SK-N-MC (cell line): ENCODE measurements around the gene GPR83.

Experiments used
- DNase-seq: peaks from one replicate; pipeline ENCODE4 v3.0.0-alpha.2; 2011; ENCODE audit warnings: low read depth, low spot score
- H3K27ac ChIP-seq: fragments of 200-600 bp; sonication (generic); 2 replicates; pipeline ENCODE4 v1.5.1; 2016; ENCODE audit warnings: mixed run types
- H3K36me3 ChIP-seq: fragments of 200-600 bp; sonication (generic); 2 replicates; pipeline ENCODE4 v1.6.1; 2017; ENCODE audit warnings: antibody characterized with exemption, low read length, mixed read lengths; ENCODE audit not compliant: insufficient read depth
- H3K4me3 ChIP-seq: fragments of 200-600 bp; sonication (generic); 2 replicates; pipeline ENCODE4 v1.5.1; 2016
- H3K9ac ChIP-seq: fragments of 200-600 bp; sonication (generic); 2 replicates; pipeline ENCODE4 v1.8.0; 2017; ENCODE audit warnings: mixed run types, mixed read lengths; ENCODE audit not compliant: insufficient read length
- H3K9me3 ChIP-seq: fragments of 200-600 bp; sonication (generic); 2 replicates; pipeline ENCODE4 v1.6.1; 2017; ENCODE audit warnings: low read depth, mild to moderate bottlenecking, antibody characterized with exemption, low read length, moderate library complexity, mixed read lengths
- EZH2 ChIP-seq: fragments of 200-600 bp; sonication (generic); IDR thresholded peaks from one replicate; pipeline ENCODE4 v1.6.1; 2017; ENCODE audit warnings: antibody characterized with exemption
- FOXP2 ChIP-seq: optimal IDR thresholded peaks from 2 replicates; pipeline ENCODE3; 2011; ENCODE audit warnings: mild to moderate bottlenecking, moderate library complexity; ENCODE audit not compliant: insufficient read depth; ENCODE audit errors: extremely low read length, control extremely low read depth
- POLR2AphosphoS5 ChIP-seq: IDR thresholded peaks from 2 replicates; pipeline ENCODE4 v1.6.1; 2012; ENCODE audit warnings: mild to moderate bottlenecking, low read depth, low read length, borderline replicate concordance

GPR83 gene

GRCh38 chr11:94336033-94336432, 65.2 kb downstream of the GPR83 start:
- TF ChIP-seq POLR2AphosphoS5: no peak
- no peak for TF ChIP-seq EZH2
- no peak for TF ChIP-seq FOXP2
- H3K9me3 ChIP-seq: no peaks in the 10 kb centered on the region
- H3K4me3 ChIP-seq: no peak overlapping the region
- no peaks in the 10 kb centered on the region for H3K36me3 ChIP-seq
- no peak for DNase-seq
- no peak overlapping the region for H3K27ac ChIP-seq
- no peak overlapping the region for H3K9ac ChIP-seq

GRCh38 chr11:94332814-94333213, 68.4 kb downstream of the GPR83 start:
- DNase-seq: no peak
- Histone ChIP-seq H3K36me3 (no peaks in the 10 kb centered on the region), H3K27ac (no peak overlapping the region), H3K4me3 (no peak overlapping the region), H3K9ac (no peak overlapping the region), H3K9me3 (no peaks in the 10 kb centered on the region)
- TF ChIP-seq FOXP2: no peak
- no peak for TF ChIP-seq EZH2
- no peak for TF ChIP-seq POLR2AphosphoS5

- DNase-seq: no peak
- Histone ChIP-seq H3K9ac (no peak overlapping the region), H3K36me3 (no peaks in the 10 kb centered on the region), H3K9me3 (no peaks in the 10 kb centered on the region), H3K27ac (no peak overlapping the region), H3K4me3 (no peak overlapping the region)
- TF ChIP-seq POLR2AphosphoS5: no peak
- no peak for TF ChIP-seq EZH2
- no peak for TF ChIP-seq FOXP2
Observed at GRCh38 chr11:94330789-94331188, 70.4 kb downstream of the GPR83 start.

- Histone ChIP-seq H3K9ac (no peak overlapping the region), H3K4me3 (no peak overlapping the region), H3K27ac (no peak overlapping the region), H3K9me3 (no peaks in the 10 kb centered on the region), H3K36me3 (no peaks in the 10 kb centered on the region)
- TF ChIP-seq EZH2 (no peak), POLR2AphosphoS5 (no peak), FOXP2 (no peak)
- no peak for DNase-seq
Observed at GRCh38 chr11:94329501-94329900, 71.7 kb downstream of the GPR83 start.

GRCh38 chr11:94328587-94329080, 72.6 kb downstream of the GPR83 start:
- H3K9me3 ChIP-seq: no peaks in the 10 kb centered on the region
- H3K36me3 ChIP-seq: no peaks in the 10 kb centered on the region
- DNase-seq: no peak
- no peak overlapping the region for H3K27ac ChIP-seq
- TF ChIP-seq FOXP2 (no peak), POLR2AphosphoS5 (no peak), EZH2 (no peak)
- H3K9ac ChIP-seq: no peak overlapping the region
- no peak overlapping the region for H3K4me3 ChIP-seq
